ENCODE data around the gene PDZD2. TPM values are rescaled to one million over a fixed set of nuclear protein-coding genes. Genes with fewer than 3 reads are reported as not detected.

The PDZD2 gene
- total RNA-seq, 1 donor from 2014 or later, result 23.3 TPM

GRCh38 chr5:31999470-31999869 is 360.5 kb downstream of the PDZD2 start:
- Mint-ChIP-seq H3K4me1 (ENCODE audit: low read depth, unreplicated experiment) (no peaks in the 10 kb centered on the region), H3K27me3 (ENCODE audit: unreplicated experiment) (peaks cover 17% of the 10 kb centered on the region), H3K9me3 (ENCODE audit: unreplicated experiment) (peaks cover 7% of the 10 kb centered on the region), H3K36me3 (ENCODE audit: unreplicated experiment) (peaks cover 22% of the 10 kb centered on the region), H3K4me3 (ENCODE audit: unreplicated experiment) (no peak overlapping the region), H3K27ac (ENCODE audit: unreplicated experiment) (no peak overlapping the region)
- TF ChIP-seq CTCF (IDR thresholded peaks at IDR 0.05; ENCODE audit: partially characterized antibody, unreplicated experiment), result no peak
- no peak for DNase-seq

- Mint-ChIP-seq H3K4me1 (ENCODE audit: low read depth, unreplicated experiment) (no peaks in the 10 kb centered on the region), H3K36me3 (ENCODE audit: unreplicated experiment) (peaks cover 22% of the 10 kb centered on the region), H3K9me3 (ENCODE audit: unreplicated experiment) (peaks cover 7% of the 10 kb centered on the region), H3K27me3 (ENCODE audit: unreplicated experiment) (peaks cover 17% of the 10 kb centered on the region), H3K27ac (ENCODE audit: unreplicated experiment) (no peak overlapping the region), H3K4me3 (ENCODE audit: unreplicated experiment) (no peak overlapping the region)
- DNase-seq, result no peak
- no peak for TF ChIP-seq CTCF (IDR thresholded peaks at IDR 0.05; ENCODE audit: partially characterized antibody, unreplicated experiment)
Measured at GRCh38 chr5:32000731-32001130, 361.8 kb downstream of the PDZD2 start.

GRCh38 chr5:32001284-32001683 is 362.4 kb downstream of the PDZD2 start:
- peaks cover 7% of the 10 kb centered on the region for H3K9me3 Mint-ChIP-seq (ENCODE audit: unreplicated experiment)
- no peak for DNase-seq
- H3K27me3 Mint-ChIP-seq (ENCODE audit: unreplicated experiment), result peaks cover 17% of the 10 kb centered on the region
- no peaks in the 10 kb centered on the region for H3K4me1 Mint-ChIP-seq (ENCODE audit: low read depth, unreplicated experiment)
- no peak overlapping the region for H3K4me3 Mint-ChIP-seq (ENCODE audit: unreplicated experiment)
- no peak overlapping the region for H3K27ac Mint-ChIP-seq (ENCODE audit: unreplicated experiment)
- no peak for TF ChIP-seq CTCF (IDR thresholded peaks at IDR 0.05; ENCODE audit: partially characterized antibody, unreplicated experiment)
- peaks cover 22% of the 10 kb centered on the region for H3K36me3 Mint-ChIP-seq (ENCODE audit: unreplicated experiment)

- Mint-ChIP-seq H3K36me3 (ENCODE audit: unreplicated experiment) (peaks cover 22% of the 10 kb centered on the region), H3K4me1 (ENCODE audit: low read depth, unreplicated experiment) (no peaks in the 10 kb centered on the region), H3K27me3 (ENCODE audit: unreplicated experiment) (peaks cover 17% of the 10 kb centered on the region), H3K27ac (ENCODE audit: unreplicated experiment) (no peak overlapping the region), H3K9me3 (ENCODE audit: unreplicated experiment) (peaks cover 7% of the 10 kb centered on the region), H3K4me3 (ENCODE audit: unreplicated experiment) (no peak overlapping the region)
- DNase-seq, result no peak
- no peak for TF ChIP-seq CTCF (IDR thresholded peaks at IDR 0.05; ENCODE audit: partially characterized antibody, unreplicated experiment)
Measured at GRCh38 chr5:32001707-32002106, 362.8 kb downstream of the PDZD2 start.

GRCh38 chr5:32002755-32003154 is 363.8 kb downstream of the PDZD2 start:
- Mint-ChIP-seq H3K27me3 (ENCODE audit: unreplicated experiment) (peaks cover 15% of the 10 kb centered on the region), H3K36me3 (ENCODE audit: unreplicated experiment) (peaks cover 15% of the 10 kb centered on the region), H3K27ac (ENCODE audit: unreplicated experiment) (no peak overlapping the region), H3K4me3 (ENCODE audit: unreplicated experiment) (no peak overlapping the region), H3K9me3 (ENCODE audit: unreplicated experiment) (peaks cover 7% of the 10 kb centered on the region), H3K4me1 (ENCODE audit: low read depth, unreplicated experiment) (no peaks in the 10 kb centered on the region)
- TF ChIP-seq CTCF (IDR thresholded peaks at IDR 0.05; ENCODE audit: partially characterized antibody, unreplicated experiment), result no peak
- DNase-seq, result no peak

Measured in glutamatergic neuron (in vitro differentiated cells).